HL-60 (cell line): ENCODE results near the gene CREB5.

ENCODE experiments used
- DNase-seq, 2 experiments: peaks; one replicate each; pipeline ENCODE4 v3.0.0-alpha.2; 2010 to 2020; ENCODE audit warnings: low read depth in 1 of 2, low spot score in 1 of 2
- H3K27ac ChIP-seq: fragments of 250-450 bp; sonication (Bioruptor Pico); replicated peaks from 2 replicates; pipeline ENCODE4 v1.5.1; 2020; ENCODE audit warnings: mild to moderate bottlenecking, moderate library complexity
- H3K27me3 ChIP-seq: fragments of 250-450 bp; sonication (Bioruptor Pico); 2 replicates; pipeline ENCODE4 v1.5.1; 2021; ENCODE audit warnings: mild to moderate bottlenecking, moderate library complexity; ENCODE audit not compliant: insufficient read depth, poor library complexity, severe bottlenecking
- H3K4me3 ChIP-seq: replicated peaks from 2 replicates; pipeline ENCODE4 v1.5.1; 2011; ENCODE audit warnings: mild to moderate bottlenecking, control low read depth, low read length; ENCODE audit not compliant: insufficient read depth
- GABPA ChIP-seq: IDR thresholded peaks from 2 replicates; pipeline ENCODE4 v1.6.1; 2012; ENCODE audit warnings: low read depth
- POLR2AphosphoS5 ChIP-seq: IDR thresholded peaks from 2 replicates; pipeline ENCODE4 v1.6.1; 2012; ENCODE audit warnings: low read depth
- SPI1 ChIP-seq: IDR thresholded peaks from 2 replicates; pipeline ENCODE4 v1.6.1; 2012; ENCODE audit warnings: low read depth, mild to moderate bottlenecking, borderline replicate concordance
- TF ChIP-seq, protein P1 (sequence below): IDR thresholded peaks from 2 replicates; pipeline ENCODE4 v1.6.1; 2012; ENCODE audit warnings: low read depth; ENCODE audit not compliant: insufficient replicate concordance
- TF ChIP-seq, protein P2 (sequence below): IDR thresholded peaks from one replicate; pipeline ENCODE4 v1.5.1; 2011; ENCODE audit warnings: low read length, control low read depth, inconsistent platforms; ENCODE audit not compliant: insufficient read depth

The CREB5 gene

GRCh38 chr7:28847681-28848080 lies 435.4 kb downstream of the CREB5 start:
- Histone ChIP-seq H3K4me3 (no peak overlapping the region), H3K27me3 (peaks cover 16% of the 10 kb centered on the region), H3K27ac (no peak overlapping the region)
- TF ChIP-seq SPI1 (no peak), GABPA (no peak), POLR2AphosphoS5 (no peak)
- TF ChIP-seq, protein P1, sequence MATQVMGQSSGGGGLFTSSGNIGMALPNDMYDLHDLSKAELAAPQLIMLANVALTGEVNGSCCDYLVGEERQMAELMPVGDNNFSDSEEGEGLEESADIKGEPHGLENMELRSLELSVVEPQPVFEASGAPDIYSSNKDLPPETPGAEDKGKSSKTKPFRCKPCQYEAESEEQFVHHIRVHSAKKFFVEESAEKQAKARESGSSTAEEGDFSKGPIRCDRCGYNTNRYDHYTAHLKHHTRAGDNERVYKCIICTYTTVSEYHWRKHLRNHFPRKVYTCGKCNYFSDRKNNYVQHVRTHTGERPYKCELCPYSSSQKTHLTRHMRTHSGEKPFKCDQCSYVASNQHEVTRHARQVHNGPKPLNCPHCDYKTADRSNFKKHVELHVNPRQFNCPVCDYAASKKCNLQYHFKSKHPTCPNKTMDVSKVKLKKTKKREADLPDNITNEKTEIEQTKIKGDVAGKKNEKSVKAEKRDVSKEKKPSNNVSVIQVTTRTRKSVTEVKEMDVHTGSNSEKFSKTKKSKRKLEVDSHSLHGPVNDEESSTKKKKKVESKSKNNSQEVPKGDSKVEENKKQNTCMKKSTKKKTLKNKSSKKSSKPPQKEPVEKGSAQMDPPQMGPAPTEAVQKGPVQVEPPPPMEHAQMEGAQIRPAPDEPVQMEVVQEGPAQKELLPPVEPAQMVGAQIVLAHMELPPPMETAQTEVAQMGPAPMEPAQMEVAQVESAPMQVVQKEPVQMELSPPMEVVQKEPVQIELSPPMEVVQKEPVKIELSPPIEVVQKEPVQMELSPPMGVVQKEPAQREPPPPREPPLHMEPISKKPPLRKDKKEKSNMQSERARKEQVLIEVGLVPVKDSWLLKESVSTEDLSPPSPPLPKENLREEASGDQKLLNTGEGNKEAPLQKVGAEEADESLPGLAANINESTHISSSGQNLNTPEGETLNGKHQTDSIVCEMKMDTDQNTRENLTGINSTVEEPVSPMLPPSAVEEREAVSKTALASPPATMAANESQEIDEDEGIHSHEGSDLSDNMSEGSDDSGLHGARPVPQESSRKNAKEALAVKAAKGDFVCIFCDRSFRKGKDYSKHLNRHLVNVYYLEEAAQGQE, result no peak
- TF ChIP-seq, protein P2, sequence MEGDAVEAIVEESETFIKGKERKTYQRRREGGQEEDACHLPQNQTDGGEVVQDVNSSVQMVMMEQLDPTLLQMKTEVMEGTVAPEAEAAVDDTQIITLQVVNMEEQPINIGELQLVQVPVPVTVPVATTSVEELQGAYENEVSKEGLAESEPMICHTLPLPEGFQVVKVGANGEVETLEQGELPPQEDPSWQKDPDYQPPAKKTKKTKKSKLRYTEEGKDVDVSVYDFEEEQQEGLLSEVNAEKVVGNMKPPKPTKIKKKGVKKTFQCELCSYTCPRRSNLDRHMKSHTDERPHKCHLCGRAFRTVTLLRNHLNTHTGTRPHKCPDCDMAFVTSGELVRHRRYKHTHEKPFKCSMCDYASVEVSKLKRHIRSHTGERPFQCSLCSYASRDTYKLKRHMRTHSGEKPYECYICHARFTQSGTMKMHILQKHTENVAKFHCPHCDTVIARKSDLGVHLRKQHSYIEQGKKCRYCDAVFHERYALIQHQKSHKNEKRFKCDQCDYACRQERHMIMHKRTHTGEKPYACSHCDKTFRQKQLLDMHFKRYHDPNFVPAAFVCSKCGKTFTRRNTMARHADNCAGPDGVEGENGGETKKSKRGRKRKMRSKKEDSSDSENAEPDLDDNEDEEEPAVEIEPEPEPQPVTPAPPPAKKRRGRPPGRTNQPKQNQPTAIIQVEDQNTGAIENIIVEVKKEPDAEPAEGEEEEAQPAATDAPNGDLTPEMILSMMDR, result no peak
- DNase-seq, result no peak

GRCh38 chr7:28848906-28849305 lies 436.6 kb downstream of the CREB5 start:
- TF ChIP-seq, protein P1, result no peak
- TF ChIP-seq GABPA (no peak), POLR2AphosphoS5 (no peak), SPI1 (no peak)
- TF ChIP-seq, protein P2, result no peak
- no peak overlapping the region for H3K27ac ChIP-seq

GRCh38 chr7:28850699-28851098 lies 438.4 kb downstream of the CREB5 start:
- Histone ChIP-seq H3K27me3 (peaks cover 24% of the 10 kb centered on the region), H3K4me3 (no peak overlapping the region), H3K27ac (no peak overlapping the region)
- DNase-seq, result no peak
- TF ChIP-seq POLR2AphosphoS5, result no peak
- TF ChIP-seq SPI1, result no peak
- TF ChIP-seq, protein P2, result no peak
- TF ChIP-seq, protein P1, result no peak

More at GRCh38 chr7:28848906-28849305, 436.6 kb downstream of the CREB5 start:
- no peak for DNase-seq
- Histone ChIP-seq H3K27me3 (peaks cover 26% of the 10 kb centered on the region), H3K4me3 (no peak overlapping the region)
